SK-N-SH treated with all-trans-retinoic acid at 6 μM for 48 hours (cell line): ENCODE data around the gene CCDC88C.
A peak's percentile ranks its signal among the peaks of the same experiment; 100 is the strongest.
"Not testable (repeated sequence)": the region's sequence is repeated elsewhere in the genome, so short reads cannot be mapped to it uniquely, and the experiment has no call there.

Source experiments
- ATAC-seq: fragments of 200-7000 bp; cut with Tn5 transposase; 3 replicates; pipeline ENCODE4 v1.9.1; 2020; ENCODE audit warnings: mild to moderate bottlenecking, moderate library complexity
- ARNTL ChIP-seq: fragments of 450-650 bp; formaldehyde crosslinking; IDR thresholded peaks from 2 replicates; pipeline ENCODE4 v1.5.0; 2020; ENCODE audit warnings: low read depth, mild to moderate bottlenecking, moderate library complexity, borderline replicate concordance
- CREB5 ChIP-seq: fragments of 250-450 bp; sonication (Bioruptor Pico); IDR thresholded peaks from 2 replicates; pipeline ENCODE4 v1.5.1; 2020; ENCODE audit warnings: low read depth, mild to moderate bottlenecking, moderate library complexity
- CSDC2 ChIP-seq: fragments of 250-450 bp; sonication (Bioruptor Pico); IDR thresholded peaks from 2 replicates; pipeline ENCODE4 v1.5.0; 2020; ENCODE audit warnings: mild to moderate bottlenecking, moderate library complexity
- CSRNP3 ChIP-seq: fragments of 250-450 bp; sonication (Bioruptor Pico); IDR thresholded peaks from 2 replicates; pipeline ENCODE4 v1.5.1; 2021; ENCODE audit warnings: mild to moderate bottlenecking, moderate library complexity
- ESRRG ChIP-seq: fragments of 250-450 bp; sonication (Bioruptor Pico); IDR thresholded peaks from 2 replicates; pipeline ENCODE4 v1.6.1; 2021; ENCODE audit warnings: mild to moderate bottlenecking
- ISL1 ChIP-seq: fragments of 250-450 bp; sonication (Bioruptor Pico); IDR thresholded peaks from 2 replicates; pipeline ENCODE4 v2.1.2; 2022; ENCODE audit warnings: mild to moderate bottlenecking, moderate library complexity
- OSR1 ChIP-seq: fragments of 250-450 bp; sonication (Bioruptor Pico); IDR thresholded peaks from 2 replicates; pipeline ENCODE4 v1.8.0; 2022; ENCODE audit warnings: moderate library complexity, mild to moderate bottlenecking, inconsistent platforms
- PATZ1 ChIP-seq: fragments of 250-450 bp; sonication (Bioruptor Pico); IDR thresholded peaks from 2 replicates; pipeline ENCODE4 v1.8.0; 2020; ENCODE audit warnings: mild to moderate bottlenecking, moderate library complexity, borderline replicate concordance
- TCF4 ChIP-seq: fragments of 250-450 bp; sonication (Bioruptor Pico); IDR thresholded peaks from 2 replicates; pipeline ENCODE4 v1.8.0; 2021; ENCODE audit warnings: mild to moderate bottlenecking, moderate library complexity, borderline replicate concordance
- TOX ChIP-seq: fragments of 250-450 bp; sonication (Bioruptor Pico); IDR thresholded peaks from 2 replicates; pipeline ENCODE4 v1.8.0; 2021; ENCODE audit warnings: mild to moderate bottlenecking, moderate library complexity, borderline replicate concordance
- TSHZ2 ChIP-seq: fragments of 250-450 bp; sonication (Bioruptor Pico); IDR thresholded peaks from 2 replicates; pipeline ENCODE4 v1.5.0; 2020; ENCODE audit warnings: mild to moderate bottlenecking, moderate library complexity
- ZC3H10 ChIP-seq: fragments of 250-450 bp; sonication (Bioruptor Pico); IDR thresholded peaks from 2 replicates; pipeline ENCODE4 v1.5.1; 2021; ENCODE audit warnings: mild to moderate bottlenecking, moderate library complexity
- ZFP3 ChIP-seq: fragments of 250-450 bp; sonication (Bioruptor Pico); IDR thresholded peaks from 2 replicates; pipeline ENCODE4 v1.5.0; 2020; ENCODE audit warnings: mild to moderate bottlenecking, moderate library complexity
- ZNF565 ChIP-seq: fragments of 450-650 bp; formaldehyde crosslinking; conservative IDR thresholded peaks from 2 replicates; pipeline ENCODE4 v1.5.0; 2020; ENCODE audit warnings: low read depth, mild to moderate bottlenecking, moderate library complexity
- ZNF70 ChIP-seq: fragments of 450-650 bp; formaldehyde crosslinking; IDR thresholded peaks from 2 replicates; pipeline ENCODE4 v1.5.0; 2020; ENCODE audit warnings: mild to moderate bottlenecking, moderate library complexity

Gene CCDC88C

GRCh38 chr14:91250912-91251311, 166.7 kb downstream of the CCDC88C start (continued):
- TF ChIP-seq TCF4 (CRISPR knock-in tag), result no peak

- TF ChIP-seq ISL1 (CRISPR knock-in tag), result no peak
- peak; percentile 77; the same call in 1 of the 2 replicates for TF ChIP-seq TSHZ2 (CRISPR knock-in tag)
- no peak for TF ChIP-seq ESRRG
- no peak for TF ChIP-seq OSR1 (CRISPR knock-in tag)
- no peak for TF ChIP-seq PATZ1 (CRISPR knock-in tag)
- 0 out of 2 replicates have a peak, but pooled peaks have one; percentile 17 for TF ChIP-seq ZNF70 (CRISPR knock-in tag)
- TF ChIP-seq, all 23 proteins: peak for 2
- peak; percentile 82 for ATAC-seq
These were observed 167.6 kb downstream of the CCDC88C start for GRCh38 chr14:91249841-91250616.

GRCh38 chr14:91246051-91246852, 171.4 kb downstream of the CCDC88C start:
- ATAC-seq, result no peak
- TF ChIP-seq PATZ1 (CRISPR knock-in tag) (no peak), TOX (CRISPR knock-in tag) (no peak), ZNF565 (no peak), CREB5 (CRISPR knock-in tag) (no peak), ZNF70 (CRISPR knock-in tag) (no peak), ZFP3 (CRISPR knock-in tag) (no peak), ZC3H10 (CRISPR knock-in tag) (no peak), CSDC2 (CRISPR knock-in tag) (no peak), ARNTL (no peak), CSRNP3 (CRISPR knock-in tag) (no peak)

GRCh38 chr14:91245616-91246015, 172.0 kb downstream of the CCDC88C start:
- ATAC-seq, result not testable (repeated sequence)
